Measurements from ENCODE around the gene PLTP. TPM values are rescaled to one million over a fixed set of nuclear protein-coding genes. Genes with fewer than 3 reads are reported as not detected.

Gene PLTP
- total RNA-seq, 1 experiment from 2014 or later = 0.37 TPM

- H3K36me3 Mint-ChIP-seq (ENCODE audit: insufficient read depth, unreplicated experiment) = peaks cover 69% of the 10 kb centered on the region
- intact Hi-C loops (cut with micrococcal nuclease) = no loop called here
Measured at GRCh38 chr20:45952861-45953260, 40.9 kb upstream of the PLTP start.

GRCh38 chr20:45951925-45952834, 40.2 kb upstream of the PLTP start:
- Mint-ChIP-seq H3K27me3 (ENCODE audit: insufficient read depth, unreplicated experiment) (no peaks in the 10 kb centered on the region), H3K9me3 (ENCODE audit: unreplicated experiment) (no peaks in the 10 kb centered on the region), H3K4me1 (ENCODE audit: insufficient read depth, unreplicated experiment) (no peaks in the 10 kb centered on the region), H3K36me3 (ENCODE audit: insufficient read depth, unreplicated experiment) (peaks cover 76% of the 10 kb centered on the region), H3K4me3 (ENCODE audit: unreplicated experiment) (no peak overlapping the region), H3K27ac (ENCODE audit: low read depth, unreplicated experiment) (no peak overlapping the region)
- ChIA-PET POLR2A (interaction anchor here (0.6 to 3.0 kb wide), 7 partner anchors 8 to 96 kb away, joined by 3 to 19 read pairs (median 10); partner anchors contain the start of genes PCIF1 and ZNF335), CTCF (interaction anchor here (0.6 to 4.0 kb wide), 8 partner anchors 10 to 634 kb away, joined by 3 to 31 read pairs (median 4); no protein-coding TSS in a partner anchor)
- no peak for DNase-seq (ENCODE audit: unreplicated experiment)
- intact Hi-C loops (cut with micrococcal nuclease) = no loop called here
- TF ChIP-seq, protein P1, sequence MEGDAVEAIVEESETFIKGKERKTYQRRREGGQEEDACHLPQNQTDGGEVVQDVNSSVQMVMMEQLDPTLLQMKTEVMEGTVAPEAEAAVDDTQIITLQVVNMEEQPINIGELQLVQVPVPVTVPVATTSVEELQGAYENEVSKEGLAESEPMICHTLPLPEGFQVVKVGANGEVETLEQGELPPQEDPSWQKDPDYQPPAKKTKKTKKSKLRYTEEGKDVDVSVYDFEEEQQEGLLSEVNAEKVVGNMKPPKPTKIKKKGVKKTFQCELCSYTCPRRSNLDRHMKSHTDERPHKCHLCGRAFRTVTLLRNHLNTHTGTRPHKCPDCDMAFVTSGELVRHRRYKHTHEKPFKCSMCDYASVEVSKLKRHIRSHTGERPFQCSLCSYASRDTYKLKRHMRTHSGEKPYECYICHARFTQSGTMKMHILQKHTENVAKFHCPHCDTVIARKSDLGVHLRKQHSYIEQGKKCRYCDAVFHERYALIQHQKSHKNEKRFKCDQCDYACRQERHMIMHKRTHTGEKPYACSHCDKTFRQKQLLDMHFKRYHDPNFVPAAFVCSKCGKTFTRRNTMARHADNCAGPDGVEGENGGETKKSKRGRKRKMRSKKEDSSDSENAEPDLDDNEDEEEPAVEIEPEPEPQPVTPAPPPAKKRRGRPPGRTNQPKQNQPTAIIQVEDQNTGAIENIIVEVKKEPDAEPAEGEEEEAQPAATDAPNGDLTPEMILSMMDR (IDR thresholded peaks at IDR 0.05; ENCODE audit: unreplicated experiment) = no peak
- no TSS peak for BruUV-seq (replicated peaks)

More at GRCh38 chr20:45952861-45953260, 40.9 kb upstream of the PLTP start:
- TF ChIP-seq, protein P1 (IDR thresholded peaks at IDR 0.05; ENCODE audit: unreplicated experiment) = no peak
- H3K4me3 Mint-ChIP-seq (ENCODE audit: unreplicated experiment) = no peak overlapping the region
- no peaks in the 10 kb centered on the region for H3K27me3 Mint-ChIP-seq (ENCODE audit: insufficient read depth, unreplicated experiment)
- DNase-seq (ENCODE audit: unreplicated experiment) = no peak
- no peaks in the 10 kb centered on the region for H3K4me1 Mint-ChIP-seq (ENCODE audit: insufficient read depth, unreplicated experiment)
- no TSS peak for BruUV-seq (replicated peaks)
- ChIA-PET CTCF (interaction anchor here (0.6 to 4.0 kb wide), 7 partner anchors 9 to 154 kb away, joined by 3 to 31 read pairs (median 4); no protein-coding TSS in a partner anchor), POLR2A (interaction anchor here (1.3 to 3.0 kb wide), 5 partner anchors 8 to 96 kb away, joined by 3 to 19 read pairs (median 14); partner anchors contain the start of genes PCIF1 and ZNF335)
- H3K9me3 Mint-ChIP-seq (ENCODE audit: unreplicated experiment) = no peaks in the 10 kb centered on the region
- H3K27ac Mint-ChIP-seq (ENCODE audit: low read depth, unreplicated experiment) = no peak overlapping the region

- Mint-ChIP-seq H3K36me3 (ENCODE audit: insufficient read depth, unreplicated experiment) (peaks cover 79% of the 10 kb centered on the region), H3K4me3 (ENCODE audit: unreplicated experiment) (no peak overlapping the region), H3K9me3 (ENCODE audit: unreplicated experiment) (no peaks in the 10 kb centered on the region), H3K27me3 (ENCODE audit: insufficient read depth, unreplicated experiment) (no peaks in the 10 kb centered on the region), H3K4me1 (ENCODE audit: insufficient read depth, unreplicated experiment) (peaks cover 7% of the 10 kb centered on the region), H3K27ac (ENCODE audit: low read depth, unreplicated experiment) (no peak overlapping the region)
- intact Hi-C loops (cut with micrococcal nuclease) = no loop called here
- TF ChIP-seq, protein P1 (IDR thresholded peaks at IDR 0.05; ENCODE audit: unreplicated experiment) = no peak
- POLR2A ChIA-PET = interaction anchor here (1.0 to 3.3 kb wide), 7 partner anchors 9 to 64 kb away, joined by 3 to 19 read pairs (median 4); partner anchors contain the start of genes PCIF1 and ZNF335
- BruUV-seq (replicated peaks) = TSS peak; percentile 13
- no peak for DNase-seq (ENCODE audit: unreplicated experiment)
- CTCF ChIA-PET = interaction anchor here (0.6 to 8.5 kb wide), 6 partner anchors 11 to 1830 kb away, joined by 3 to 64 read pairs (median 4); partner anchors contain the start of gene PCIF1
Measured at GRCh38 chr20:45950330-45950646, 38.3 kb upstream of the PLTP start.
